GM21576 (cell line): ENCODE data around the gene MAN2B2.
"Not testable (repeated sequence)": the region's sequence is repeated elsewhere in the genome, so short reads cannot be mapped to it uniquely, and the experiment has no call there.

Experiments
- ATAC-seq: cut with Tn5 transposase; IDR thresholded peaks from one replicate; pipeline ENCODE4 v1.9.1; 2021; ENCODE audit warnings: mild to moderate bottlenecking, moderate library complexity; ENCODE audit not compliant: unreplicated experiment

Gene MAN2B2

GRCh38 chr4:6613676-6614651 lies 39.0 kb downstream of the MAN2B2 start:
- ATAC-seq, result no peak

- ATAC-seq, result no peak
These were observed 39.8 kb downstream of the MAN2B2 start for GRCh38 chr4:6614701-6615230.

GRCh38 chr4:6616087-6616995 lies 41.4 kb downstream of the MAN2B2 start:
- no peak for ATAC-seq

GRCh38 chr4:6617246-6617645 lies 42.3 kb downstream of the MAN2B2 start:
- ATAC-seq, result no peak

- no peak for ATAC-seq
These were observed 43.6 kb downstream of the MAN2B2 start for GRCh38 chr4:6618386-6619115.

- no peak for ATAC-seq
These were observed 44.1 kb downstream of the MAN2B2 start for GRCh38 chr4:6619116-6619465.

GRCh38 chr4:6619466-6620255 lies 44.7 kb downstream of the MAN2B2 start:
- ATAC-seq, result no peak

GRCh38 chr4:6620296-6620695 lies 45.3 kb downstream of the MAN2B2 start:
- no peak for ATAC-seq

- no peak for ATAC-seq
These were observed 46.0 kb downstream of the MAN2B2 start for GRCh38 chr4:6620891-6621555.

- no peak for ATAC-seq
These were observed 46.6 kb downstream of the MAN2B2 start for GRCh38 chr4:6621556-6621927.

- ATAC-seq, result no peak
These were observed 47.8 kb downstream of the MAN2B2 start for GRCh38 chr4:6622744-6623143.

- ATAC-seq, result no peak
These were observed 50.3 kb downstream of the MAN2B2 start for GRCh38 chr4:6625256-6625655.

GRCh38 chr4:6626066-6626465 lies 51.1 kb downstream of the MAN2B2 start:
- no peak for ATAC-seq

- ATAC-seq, result no peak
These were observed 52.8 kb downstream of the MAN2B2 start for GRCh38 chr4:6627832-6628231.

GRCh38 chr4:6628484-6628883 lies 53.5 kb downstream of the MAN2B2 start:
- not testable (repeated sequence) for ATAC-seq

- no peak for ATAC-seq
These were observed 57.1 kb downstream of the MAN2B2 start for GRCh38 chr4:6632125-6632524.

GRCh38 chr4:6633091-6633906 lies 58.3 kb downstream of the MAN2B2 start:
- no peak for ATAC-seq

GRCh38 chr4:6634746-6635145 lies 59.8 kb downstream of the MAN2B2 start:
- ATAC-seq, result no peak
